H9 (cell line): ENCODE results near the gene MAN1A2. TPM values are rescaled to one million over a fixed set of nuclear protein-coding genes. Genes with fewer than 3 reads are reported as not detected.

Experiments used
- DNase-seq: peaks from one replicate; pipeline ENCODE4 v3.0.0-alpha.2; 2017
- H2AFZ ChIP-seq: one replicate; pipeline ENCODE4 v1.6.1; 2013; ENCODE audit warnings: mild to moderate bottlenecking, low read length, control low read depth, moderate library complexity
- H2AK5ac ChIP-seq: 2 replicates; pipeline ENCODE4 v1.6.1; 2013; ENCODE audit warnings: low read length, control low read depth, mixed read lengths; ENCODE audit not compliant: insufficient read length
- H2BK120ac ChIP-seq: one replicate; pipeline ENCODE4 v1.6.1; 2013; ENCODE audit warnings: low read depth, mild to moderate bottlenecking, low read length, control low read depth, inconsistent platforms; ENCODE audit not compliant: poor library complexity, severe bottlenecking
- H2BK12ac ChIP-seq: 2 replicates; pipeline ENCODE4 v1.6.1; 2013; ENCODE audit warnings: low read length, control low read depth, mixed read lengths, low read depth; ENCODE audit not compliant: insufficient read length
- H2BK15ac ChIP-seq: 2 replicates; pipeline ENCODE4 v1.6.1; 2013; ENCODE audit warnings: low read depth, low read length, control low read depth
- H2BK20ac ChIP-seq: one replicate; pipeline ENCODE4 v1.6.1; 2013; ENCODE audit warnings: low read depth, mild to moderate bottlenecking, low read length, control low read depth, inconsistent platforms; ENCODE audit not compliant: poor library complexity, severe bottlenecking
- H2BK5ac ChIP-seq: 2 replicates; pipeline ENCODE4 v1.6.1; 2013; ENCODE audit warnings: low read length, control low read depth, mixed read lengths; ENCODE audit not compliant: insufficient read length
- H3K14ac ChIP-seq: 2 replicates; pipeline ENCODE4 v1.6.1; 2013; ENCODE audit warnings: low read length, control low read depth; ENCODE audit not compliant: insufficient read depth
- H3K18ac ChIP-seq: 2 replicates; pipeline ENCODE4 v1.6.1; 2013; ENCODE audit warnings: low read depth, mild to moderate bottlenecking, mixed read lengths, low read length, control low read depth; ENCODE audit not compliant: insufficient read length
- H3K23ac ChIP-seq: 2 replicates; pipeline ENCODE4 v1.6.1; 2013; ENCODE audit warnings: low read length, control low read depth, mixed read lengths, low read depth; ENCODE audit not compliant: insufficient read length
- H3K23me2 ChIP-seq: 2 replicates; pipeline ENCODE4 v1.6.1; 2013; ENCODE audit warnings: low read depth, mild to moderate bottlenecking, mixed read lengths, low read length, control low read depth; ENCODE audit not compliant: insufficient read length, poor library complexity, severe bottlenecking
- H3K27ac ChIP-seq: 2 replicates; pipeline ENCODE4 v1.5.1; 2013; ENCODE audit warnings: low read length, control low read depth, mixed read lengths, low read depth; ENCODE audit not compliant: insufficient read length
- H3K27me3 ChIP-seq: 2 replicates; pipeline ENCODE4 v1.6.1; 2013; ENCODE audit warnings: low read length, control low read depth, inconsistent platforms; ENCODE audit not compliant: insufficient read depth
- H3K4ac ChIP-seq: 2 replicates; pipeline ENCODE4 v1.6.1; 2013; ENCODE audit warnings: low read depth, mild to moderate bottlenecking, control low read depth, inconsistent platforms, low read length, moderate library complexity
- H3K4me1 ChIP-seq: 2 replicates; pipeline ENCODE4 v1.6.1; 2013; ENCODE audit warnings: low read length, control low read depth, inconsistent platforms; ENCODE audit not compliant: insufficient read depth
- H3K4me2 ChIP-seq: 2 replicates; pipeline ENCODE4 v1.6.1; 2013; ENCODE audit warnings: low read length, control low read depth, mixed read lengths; ENCODE audit not compliant: insufficient read length, insufficient read depth
- H3K56ac ChIP-seq: 2 replicates; pipeline ENCODE4 v1.6.1; 2013; ENCODE audit warnings: low read depth, mild to moderate bottlenecking, mixed read lengths, low read length, control low read depth; ENCODE audit not compliant: insufficient read length
- H3K79me1 ChIP-seq: 2 replicates; pipeline ENCODE4 v1.6.1; 2013; ENCODE audit warnings: low read depth, mild to moderate bottlenecking, moderate library complexity, low read length, control low read depth, inconsistent platforms; ENCODE audit not compliant: insufficient read depth, poor library complexity, severe bottlenecking
- H3K79me2 ChIP-seq: 2 replicates; pipeline ENCODE4 v1.6.1; 2013; ENCODE audit warnings: low read length, control low read depth, inconsistent platforms; ENCODE audit not compliant: insufficient read depth
- H3K9ac ChIP-seq: 2 replicates; pipeline ENCODE4 v1.6.1; 2013; ENCODE audit warnings: low read length, control low read depth, mixed read lengths; ENCODE audit not compliant: insufficient read length; ENCODE audit errors: extremely low read depth
- H3K9me3 ChIP-seq: one replicate; pipeline ENCODE4 v1.6.1; 2013; ENCODE audit warnings: low read depth, low read length, inconsistent platforms; ENCODE audit not compliant: control insufficient read depth
- H3T11ph ChIP-seq: one replicate; pipeline ENCODE4 v1.6.1; 2013; ENCODE audit warnings: mild to moderate bottlenecking, low read length, control low read depth, inconsistent platforms
- H4K20me1 ChIP-seq: one replicate; pipeline ENCODE4 v1.6.1; 2013; ENCODE audit not compliant: control insufficient read depth, insufficient read length, insufficient read depth
- H4K5ac ChIP-seq: 2 replicates; pipeline ENCODE4 v1.6.1; 2013; ENCODE audit warnings: low read depth, mild to moderate bottlenecking, mixed read lengths, low read length, control low read depth; ENCODE audit not compliant: insufficient read length
- H4K8ac ChIP-seq: replicated peaks from 2 replicates; pipeline ENCODE4 v1.6.1; 2013; ENCODE audit warnings: low read length, control low read depth, mixed read lengths, low read depth; ENCODE audit not compliant: insufficient read length
- H4K91ac ChIP-seq: 2 replicates; pipeline ENCODE4 v1.6.1; 2013; ENCODE audit warnings: low read depth, mild to moderate bottlenecking, moderate library complexity, mixed read lengths, low read length, control low read depth; ENCODE audit not compliant: insufficient read length
- H3K27ac Mint-ChIP-seq, 3 experiments: 2 replicates in 2 of 3; 3 replicates in 1 of 3; pipeline ENCODE4 v1.8.0; 2020 to 2021; ENCODE audit warnings: mixed read lengths in 3 of 3, mild to moderate bottlenecking in 1 of 3, moderate library complexity in 1 of 3
- H3K27me3 Mint-ChIP-seq: 2 replicates; pipeline ENCODE4 v1.8.0; 2021; ENCODE audit warnings: low read depth, mild to moderate bottlenecking, moderate library complexity, mixed read lengths
- H3K36me3 Mint-ChIP-seq, 3 experiments: 2 replicates in 2 of 3; 3 replicates in 1 of 3; pipeline ENCODE4 v1.8.0; 2020 to 2021; ENCODE audit warnings: low read depth in 3 of 3, mixed read lengths in 3 of 3; ENCODE audit not compliant: insufficient read depth in 1 of 3
- H3K4me1 Mint-ChIP-seq, 2 experiments: 2 replicates each; pipeline ENCODE4 v1.8.0; 2020; ENCODE audit warnings: mixed read lengths in 2 of 2
- H3K4me3 Mint-ChIP-seq, 2 experiments: 2 replicates in 1 of 2; 3 replicates in 1 of 2; pipeline ENCODE4 v1.8.0; 2020 to 2021; ENCODE audit warnings: mild to moderate bottlenecking in 2 of 2, mixed read lengths in 2 of 2, moderate library complexity in 1 of 2
- H3K9me3 Mint-ChIP-seq, 2 experiments: 2 replicates in 1 of 2; 3 replicates in 1 of 2; pipeline ENCODE4 v1.8.0; 2020; ENCODE audit warnings: mild to moderate bottlenecking in 2 of 2, mixed read lengths in 2 of 2, moderate library complexity in 1 of 2
- CTCF ChIP-seq: fragments of 200-600 bp; sonication (generic); conservative IDR thresholded peaks from 3 replicates; pipeline ENCODE4 v1.8.0; 2021; ENCODE audit warnings: antibody characterized with exemption, mild to moderate bottlenecking
- WGBS: extraction: QIAGEN DNeasy Blood & Tissue Kit; methylation state at CpG from one replicate; pipeline ENCODE4 v1.1.7; 2013; ENCODE audit warnings: missing lambda C conversion rate, low lambda C conversion rate, mixed read lengths; ENCODE audit not compliant: insufficient read length; ENCODE audit errors: extremely low coverage; 5-methylcytosine and 5-hydroxymethylcytosine counted together
- total RNA-seq: library from RNA; stranded (reverse); gene quantifications from 2 replicates; pipeline ENCODE4 v1.2.1, GENCODE V29; 2021

The MAN1A2 gene
- total RNA-seq, 1 experiment from 2014 or later = 24.0 TPM

- Histone ChIP-seq H4K5ac (no peak overlapping the region), H2AFZ (no peak overlapping the region), H2BK20ac (no peak overlapping the region), H3K4ac (no peak overlapping the region), H3K23ac (no peak overlapping the region), H2AK5ac (no peak overlapping the region), H3T11ph (no peak overlapping the region), H2BK15ac (no peak overlapping the region), H3K56ac (no peak overlapping the region), H4K20me1 (no peaks in the 10 kb centered on the region), H2BK120ac (no peak overlapping the region), H2BK5ac (no peak overlapping the region), H3K9me3 (no peaks in the 10 kb centered on the region), H3K79me1 (no peaks in the 10 kb centered on the region), H3K18ac (no peak overlapping the region), H4K91ac (no peak overlapping the region), H3K27me3 (no peaks in the 10 kb centered on the region), H3K4me2 (no peak overlapping the region), H3K27ac (no peak overlapping the region), H3K79me2 (no peaks in the 10 kb centered on the region), H3K4me1 (no peaks in the 10 kb centered on the region), H4K8ac (no peak overlapping the region), H3K23me2 (no peaks in the 10 kb centered on the region), H3K9ac (no peak overlapping the region), H3K14ac (no peak overlapping the region), H2BK12ac (no peak overlapping the region)
- H3K9me3 Mint-ChIP-seq = no peaks in the 10 kb centered on the region
- H3K27ac Mint-ChIP-seq = no peak overlapping the region
- peaks cover 2% of the 10 kb centered on the region; the same call in 1 of the 2 replicates for H3K27me3 Mint-ChIP-seq
- 0 out of 7 replicates have a peak, but pooled peaks cover 0 to 2% (median 0%) of the 10 kb centered on the region in 3 experiments for H3K36me3 Mint-ChIP-seq
- WGBS = no CpG with 5 or more reads among the region's 3 CpGs
- no peak for DNase-seq
- no peak for TF ChIP-seq CTCF
- no peak overlapping the region for H3K4me3 Mint-ChIP-seq
- peaks cover 16 to 21% of the 10 kb centered on the region in 2 experiments for H3K4me1 Mint-ChIP-seq
These were observed 48.8 kb upstream of the MAN1A2 start for GRCh38 chr1:117318426-117318825.
